Esophagus squamous epithelium (tissue), 5 donors: ENCODE measurements around the gene GPR179. TPM values are rescaled to one million over a fixed set of nuclear protein-coding genes. Genes with fewer than 3 reads are reported as not detected.

Source experiments
- DNase-seq: peaks from one replicate; lab custom pipeline; 2025; lab: John Stamatoyannopoulos, UW
- H3K27ac ChIP-seq, 4 donors: fragments of 200-600 bp; sonication (generic); one replicate each; pipeline ENCODE4 v1.5.1; 2016 to 2019; ENCODE audit warnings: mild to moderate bottlenecking in 1 of 4
- H3K27me3 ChIP-seq, 4 donors: fragments of 200-600 bp; sonication (generic); 1 replicate in 3 of 4; 2 replicates in 1 of 4; pipeline versions ENCODE4 v1.5.1 to v1.6.0; 2017 to 2021; ENCODE audit warnings: antibody characterized with exemption in 1 of 4
- H3K36me3 ChIP-seq, 3 donors: fragments of 200-600 bp; sonication (generic); one replicate each; pipeline ENCODE4 v1.5.1; 2016 to 2019
- H3K4me1 ChIP-seq, 3 donors: fragments of 200-600 bp; sonication (generic); one replicate each; pipeline ENCODE4 v1.5.1; 2017 to 2019
- H3K4me3 ChIP-seq, 4 donors: fragments of 200-600 bp; sonication (generic); 1 replicate in 3 of 4; 2 replicates in 1 of 4; pipeline ENCODE4 v1.5.1; 2016 to 2019; ENCODE audit warnings: mild to moderate bottlenecking in 2 of 4, moderate library complexity in 1 of 4
- H3K9me3 ChIP-seq, 3 donors: fragments of 200-600 bp; sonication (generic); one replicate each; pipeline ENCODE4 v1.5.1; 2016 to 2019
- CTCF ChIP-seq, 6 experiments: fragments of 450-650 bp in 4 of 6; fragments of 200-600 bp in 2 of 6; sonication (generic) in 2 of 6; IDR thresholded peaks; one replicate each; pipeline ENCODE4 v1.5.1; 2016 to 2019; ENCODE audit warnings: antibody characterized with exemption in 6 of 6, mild to moderate bottlenecking in 4 of 6, moderate library complexity in 4 of 6
- POLR2A ChIP-seq, 4 donors: fragments of 450-650 bp; IDR thresholded peaks; one replicate each; pipeline ENCODE4 v1.6.1; 2017; ENCODE audit warnings: antibody characterized with exemption in 4 of 4, mild to moderate bottlenecking in 4 of 4, moderate library complexity in 3 of 4
- WGBS, 2 donors: methylation state at CpG; one replicate each; pipeline ENCODE4 v1.1.5; 2018; 5-methylcytosine and 5-hydroxymethylcytosine counted together
- intact Hi-C: fragments of 100-400 bp; cut with DNase I; formaldehyde crosslinking; loops from one replicate; pipeline ENCODE4 v1.15.0; 2022
- total RNA-seq, 4 donors: library from RNA; depleted of rRNA; stranded (reverse); fragments of >200 nt; gene quantifications; one replicate each; pipeline ENCODE4 v1.1.0, GENCODE V29; 2016
- donor health status: DM: yes; HTN: yes; CAD: no.

Gene GPR179
- total RNA-seq, 4 donors from 2014 or later, result under 0.01 TPM; not detected in 3

- TF ChIP-seq CTCF (IDR thresholded peaks at IDR 0.05) (no peak), POLR2A (IDR thresholded peaks at IDR 0.05) (no peak)
- no peaks in the 10 kb centered on the region for H3K36me3 ChIP-seq
- DNase-seq, result no peak
- H3K27ac ChIP-seq, result no peak overlapping the region
- intact Hi-C loops, result no loop called here
- H3K27me3 ChIP-seq, result peaks cover 0 to 14% (median 0%) of the 10 kb centered on the region in 4 donors
- 69 to 70% methylated on average over 3 to 4 of the region's 18 CpGs for WGBS, 2 donors
- H3K4me1 ChIP-seq, result peaks cover 0 to 10% (median 0%) of the 10 kb centered on the region in 3 donors
- no peak overlapping the region for H3K4me3 ChIP-seq
- H3K9me3 ChIP-seq, result no peaks in the 10 kb centered on the region
Measured at GRCh38 chr17:38342886-38343607, 709 bp downstream of the GPR179 start.

- 43 to 50% methylated on average over 3 to 4 of the region's 5 CpGs for WGBS, 2 donors
- H3K9me3 ChIP-seq, result no peaks in the 10 kb centered on the region
- no peak overlapping the region for H3K27ac ChIP-seq
- no peak overlapping the region for H3K4me3 ChIP-seq
- no peaks in the 10 kb centered on the region for H3K36me3 ChIP-seq
- no peak for TF ChIP-seq CTCF (IDR thresholded peaks at IDR 0.05)
- TF ChIP-seq POLR2A (IDR thresholded peaks at IDR 0.05), result no peak
- peaks cover 0 to 14% (median 0%) of the 10 kb centered on the region in 4 donors for H3K27me3 ChIP-seq
- intact Hi-C loops, result no loop called here
- no peak for DNase-seq
- peaks cover 0 to 10% (median 0%) of the 10 kb centered on the region in 3 donors for H3K4me1 ChIP-seq
Measured at GRCh38 chr17:38341035-38341721, 2.6 kb downstream of the GPR179 start.

- H3K4me1 ChIP-seq, result peaks cover 0 to 10% (median 0%) of the 10 kb centered on the region in 3 donors
- intact Hi-C loops, result no loop called here
- H3K4me3 ChIP-seq, result no peak overlapping the region
Measured at GRCh38 chr17:38339891-38340290, 3.9 kb downstream of the GPR179 start.

GRCh38 chr17:38338535-38338934 lies 5.2 kb downstream of the GPR179 start:
- Histone ChIP-seq H3K4me3 (no peak overlapping the region), H3K9me3 (no peaks in the 10 kb centered on the region), H3K36me3 (no peaks in the 10 kb centered on the region), H3K4me1 (peaks cover 0 to 10% (median 0%) of the 10 kb centered on the region in 3 donors), H3K27ac (no peak overlapping the region), H3K27me3 (peaks cover 0 to 25% (median 0%) of the 10 kb centered on the region in 4 donors)
- DNase-seq, result no peak
- WGBS, 2 donors, result 62 to 83% methylated on average over 2 to 4 of the region's 4 CpGs
- TF ChIP-seq POLR2A (IDR thresholded peaks at IDR 0.05), result no peak
- no peak for TF ChIP-seq CTCF (IDR thresholded peaks at IDR 0.05)
- intact Hi-C loops, result no loop called here

More at GRCh38 chr17:38339891-38340290, 3.9 kb downstream of the GPR179 start:
- peaks cover 0 to 18% (median 0%) of the 10 kb centered on the region in 4 donors for H3K27me3 ChIP-seq
- H3K27ac ChIP-seq, result no peak overlapping the region
- DNase-seq, result no peak
- no peaks in the 10 kb centered on the region for H3K9me3 ChIP-seq
- TF ChIP-seq POLR2A (IDR thresholded peaks at IDR 0.05) (no peak), CTCF (IDR thresholded peaks at IDR 0.05) (no peak)
- H3K36me3 ChIP-seq, result no peaks in the 10 kb centered on the region

GRCh38 chr17:38338053-38338452 lies 5.7 kb downstream of the GPR179 start:
- peaks cover 0 to 10% (median 0%) of the 10 kb centered on the region in 3 donors for H3K4me1 ChIP-seq
- H3K36me3 ChIP-seq, result no peaks in the 10 kb centered on the region
- H3K27ac ChIP-seq, result no peak overlapping the region
- H3K9me3 ChIP-seq, result no peaks in the 10 kb centered on the region
- no peak for DNase-seq
- WGBS, 2 donors, result 60 to 70% methylated on average over 3 to 5 of the region's 5 CpGs
- intact Hi-C loops, result no loop called here
- no peak overlapping the region for H3K4me3 ChIP-seq
- H3K27me3 ChIP-seq, result peaks cover 0 to 25% (median 0%) of the 10 kb centered on the region in 4 donors
- TF ChIP-seq CTCF (IDR thresholded peaks at IDR 0.05) (no peak), POLR2A (IDR thresholded peaks at IDR 0.05) (no peak)
